GM19035 (cell line): ENCODE results near the gene CARS1.

Experiments
- ATAC-seq: cut with Tn5 transposase; IDR thresholded peaks from one replicate; pipeline ENCODE4 v1.9.1; 2021; ENCODE audit not compliant: unreplicated experiment

The CARS1 gene

DNA sequence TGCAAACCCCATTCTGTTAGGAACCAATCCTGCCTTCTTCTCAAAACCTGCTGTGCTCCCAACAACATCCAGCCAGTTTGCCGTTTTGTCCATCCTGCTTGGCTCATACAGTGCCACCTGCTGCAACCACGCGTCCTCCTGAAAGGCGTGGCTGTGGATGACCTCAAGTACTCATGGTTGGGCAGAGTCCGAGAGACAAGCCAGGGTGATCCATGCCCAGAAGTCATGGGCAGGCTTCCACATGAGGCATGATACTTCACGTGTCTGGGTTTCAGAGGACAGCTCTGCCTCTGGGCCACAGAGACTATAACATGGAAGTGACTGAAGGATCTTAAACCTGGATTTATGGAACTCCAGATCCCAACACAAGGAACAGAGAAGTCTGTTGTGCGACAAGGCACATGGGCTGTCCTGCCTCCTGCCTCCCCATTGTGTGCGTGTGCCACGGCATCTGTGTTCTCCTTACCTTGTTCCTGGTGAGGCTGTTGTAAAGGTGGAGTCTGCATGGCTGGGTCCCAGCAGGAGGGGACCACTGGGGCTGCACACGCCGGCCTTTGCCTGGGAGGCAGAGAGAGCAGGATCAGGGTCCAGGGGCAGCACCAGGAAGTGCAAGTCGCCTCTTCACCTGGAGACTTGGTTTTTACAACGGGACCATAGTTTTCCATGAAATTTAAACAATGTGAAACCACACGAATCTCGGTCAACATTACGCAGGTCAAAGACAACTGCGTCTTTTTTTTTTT, 15.4 kb downstream of the CARS1 start:
- ATAC-seq = no peak

DNA sequence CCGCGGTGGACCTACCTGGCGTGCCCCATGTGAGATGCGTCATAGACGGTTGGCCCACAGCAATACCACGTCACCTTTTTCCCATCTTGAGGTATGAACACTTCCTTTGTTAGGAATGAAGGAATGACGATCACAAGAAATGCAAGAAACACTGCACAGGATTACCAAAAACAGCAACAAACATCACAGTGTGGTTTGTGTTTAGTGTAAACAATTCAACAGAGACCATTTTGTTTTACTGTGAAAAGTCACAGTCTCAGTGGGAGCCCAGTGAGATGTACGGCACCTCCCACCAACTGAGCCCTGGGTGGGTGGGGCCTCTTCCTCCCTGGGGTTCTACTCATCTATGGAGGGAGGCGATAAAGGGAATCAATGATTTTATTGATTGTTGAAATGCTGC, 16.3 kb downstream of the CARS1 start:
- ATAC-seq = no peak

GRCh38 chr11:3037945-3038271, 19.3 kb downstream of the CARS1 start:
- ATAC-seq = no peak

DNA sequence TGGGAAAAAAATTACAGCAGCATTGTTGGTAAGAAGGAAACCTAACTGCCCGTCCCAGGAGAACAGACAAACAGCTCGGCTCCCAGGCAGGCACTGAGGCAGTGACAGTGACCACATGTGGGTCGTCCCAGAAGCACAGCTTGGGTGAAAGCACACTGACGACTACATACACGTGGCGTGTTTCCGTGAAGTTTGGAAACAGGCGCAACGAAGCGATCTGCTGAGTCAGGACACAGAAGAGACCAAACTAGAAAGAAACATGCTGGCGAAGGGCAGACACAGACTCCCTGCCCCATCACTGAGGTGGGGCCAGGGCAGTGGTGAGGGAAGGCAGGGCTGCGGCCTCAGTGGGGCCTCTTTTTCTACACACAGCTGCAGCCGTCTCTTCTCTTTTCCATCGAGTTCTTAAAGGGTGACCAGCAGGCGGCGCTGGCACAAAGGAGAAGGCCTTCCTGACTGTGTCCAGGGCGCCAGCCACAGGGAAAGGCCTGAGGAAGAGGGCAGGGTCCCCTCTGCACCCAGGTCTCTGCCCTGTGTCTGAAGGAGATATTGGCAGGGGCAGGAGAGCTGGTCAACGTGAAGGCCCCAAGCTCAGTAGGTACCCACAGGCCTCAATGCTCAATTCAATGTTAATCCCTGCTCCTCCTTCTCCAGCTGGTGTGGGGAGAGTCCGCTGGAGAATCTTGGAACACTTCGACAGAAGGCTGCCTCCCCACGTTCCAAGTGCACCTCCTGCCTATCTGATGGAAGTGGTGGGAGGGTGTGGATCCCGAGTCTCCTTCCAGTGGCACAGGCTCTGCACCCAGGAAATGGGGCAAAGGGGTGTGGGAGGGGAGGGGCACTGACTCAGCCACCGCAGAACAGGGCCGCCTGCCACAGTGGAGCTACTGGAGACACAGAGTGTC, 19.9 kb downstream of the CARS1 start:
- ATAC-seq = no peak

GRCh38 chr11:3036419-3036818, 20.8 kb downstream of the CARS1 start:
- ATAC-seq = no peak

DNA sequence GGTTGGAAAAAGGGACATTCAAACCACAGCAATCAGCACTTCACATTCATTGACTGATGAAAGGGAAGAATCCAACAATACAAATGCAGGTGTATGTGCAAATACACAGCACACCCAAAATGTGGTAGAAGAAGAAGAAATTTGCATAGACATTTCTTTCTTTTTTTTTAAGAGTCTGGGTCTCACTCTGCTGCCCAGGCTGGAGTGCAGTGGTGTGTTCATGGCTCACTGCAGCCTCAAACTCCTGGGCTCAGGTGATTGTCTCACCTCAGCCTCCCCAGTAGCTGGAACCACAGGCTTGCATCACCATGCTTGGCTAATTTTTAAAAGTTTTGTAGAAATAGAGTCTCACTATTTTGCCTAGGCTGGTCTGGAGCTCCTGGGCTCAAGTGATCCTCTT, 21.9 kb downstream of the CARS1 start:
- ATAC-seq = no peak

DNA sequence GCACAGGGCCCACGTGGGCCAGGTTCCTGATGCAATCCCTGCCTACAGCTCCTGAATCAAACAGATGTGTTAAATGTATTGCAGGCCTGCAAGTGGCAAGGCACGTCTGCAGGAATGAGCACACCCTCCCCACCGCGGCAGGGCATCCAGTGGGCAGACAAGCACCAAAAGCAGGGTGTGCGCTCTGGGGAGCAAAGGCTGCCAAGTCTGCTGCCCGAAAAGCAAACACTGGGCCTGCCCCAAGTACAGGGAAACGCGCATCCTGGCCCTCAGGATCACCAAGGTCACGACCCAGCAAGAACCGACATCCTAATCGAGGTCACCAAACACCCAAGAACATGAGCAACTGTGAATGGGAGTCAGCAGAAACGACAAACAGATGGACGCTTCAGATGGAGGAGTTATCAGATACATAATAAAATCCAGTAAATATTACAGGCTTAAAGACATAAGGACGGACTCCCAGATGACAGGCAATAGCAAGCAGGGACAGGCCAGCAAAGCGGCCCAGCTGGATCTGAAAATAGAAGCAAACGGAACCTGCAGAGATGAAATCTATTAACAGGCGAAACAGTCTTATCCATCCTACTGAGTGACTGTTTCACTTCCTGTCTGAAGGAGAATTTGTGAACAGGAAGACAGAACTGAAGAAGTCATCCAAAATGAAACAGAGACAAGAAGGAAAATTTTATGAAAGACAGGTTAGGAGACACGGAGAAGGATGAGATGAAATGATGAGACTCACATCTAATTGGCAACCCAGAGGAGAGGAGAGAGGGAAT, 26.7 kb downstream of the CARS1 start:
- no peak for ATAC-seq

DNA sequence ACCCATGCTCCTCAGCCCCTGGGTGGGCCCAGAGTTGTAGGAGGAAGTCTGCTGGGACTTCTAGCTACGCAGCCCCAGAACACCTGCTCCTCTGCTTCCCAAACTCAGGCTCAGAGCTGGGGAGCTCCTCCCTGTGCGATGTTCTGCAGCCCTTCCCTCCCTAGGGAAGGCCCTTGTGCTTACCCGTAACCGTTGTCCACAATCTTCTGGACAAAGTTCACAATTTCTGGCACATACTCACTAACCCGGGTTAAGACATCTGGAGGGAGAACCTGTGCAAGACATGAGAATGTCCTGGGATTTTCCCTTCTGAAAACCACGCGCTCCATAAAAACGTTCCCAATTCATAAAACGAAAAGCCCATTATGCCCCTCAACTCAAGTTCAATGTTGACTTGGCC, 28.4 kb downstream of the CARS1 start:
- no peak for ATAC-seq

GRCh38 chr11:3026803-3027202, 30.4 kb downstream of the CARS1 start:
- no peak for ATAC-seq

- ATAC-seq = no peak
Observed at GRCh38 chr11:3022982-3023381, 34.2 kb downstream of the CARS1 start.

DNA sequence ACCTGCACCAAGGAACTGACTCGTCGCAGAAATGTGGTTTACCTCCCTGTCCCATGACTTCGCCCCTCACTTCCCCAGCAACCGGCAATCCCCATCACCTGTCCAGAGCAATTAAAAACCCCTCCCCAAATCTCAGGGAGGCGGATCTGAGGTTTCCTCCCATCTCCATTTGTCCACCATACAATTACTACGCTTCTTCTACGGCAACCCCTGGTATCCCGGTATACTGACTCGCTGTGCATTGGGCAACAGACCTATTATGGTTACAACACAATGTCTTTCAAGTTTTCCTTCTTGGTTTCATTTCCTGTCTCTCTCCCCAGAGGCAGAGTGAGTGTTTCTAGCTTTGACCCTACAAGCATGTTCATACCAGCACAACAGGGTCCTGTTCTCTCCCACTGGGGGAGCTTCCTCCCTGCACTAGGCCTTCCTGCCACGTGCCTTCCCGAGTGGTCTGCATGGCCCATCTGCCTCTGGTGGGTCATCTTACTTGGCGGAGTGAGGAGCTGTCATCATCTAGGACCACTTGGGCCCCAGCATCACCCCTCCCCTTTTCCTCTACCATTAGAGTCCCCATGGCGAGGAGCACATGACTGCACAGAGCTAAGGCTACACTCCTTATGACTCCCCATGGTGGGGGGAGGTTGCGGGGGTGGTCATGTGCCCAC, 34.8 kb downstream of the CARS1 start:
- ATAC-seq = no peak

GRCh38 chr11:3021125-3021524, 36.1 kb downstream of the CARS1 start:
- no peak for ATAC-seq

GRCh38 chr11:3020011-3020410, 37.2 kb downstream of the CARS1 start:
- ATAC-seq = no peak

DNA sequence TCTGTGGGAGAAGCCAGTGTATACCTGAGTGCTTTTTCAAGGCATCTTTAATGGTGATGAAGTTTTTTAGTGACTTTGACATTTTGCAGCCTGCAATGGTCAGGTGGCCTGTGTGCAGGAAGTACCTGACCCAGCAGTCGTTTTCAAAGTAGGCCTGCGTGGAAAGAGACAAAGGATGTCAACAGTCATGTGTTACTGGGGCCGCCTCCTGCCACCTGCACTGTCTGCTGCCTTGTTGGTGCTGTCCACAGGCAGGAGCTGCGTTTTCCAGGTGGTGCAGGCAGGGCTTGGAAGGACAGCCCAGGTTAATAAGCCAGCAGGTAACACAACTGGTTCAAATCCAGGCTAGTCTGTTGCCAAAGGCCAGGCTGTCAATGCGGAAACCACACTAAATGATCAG, 38.6 kb downstream of the CARS1 start:
- ATAC-seq = no peak

DNA sequence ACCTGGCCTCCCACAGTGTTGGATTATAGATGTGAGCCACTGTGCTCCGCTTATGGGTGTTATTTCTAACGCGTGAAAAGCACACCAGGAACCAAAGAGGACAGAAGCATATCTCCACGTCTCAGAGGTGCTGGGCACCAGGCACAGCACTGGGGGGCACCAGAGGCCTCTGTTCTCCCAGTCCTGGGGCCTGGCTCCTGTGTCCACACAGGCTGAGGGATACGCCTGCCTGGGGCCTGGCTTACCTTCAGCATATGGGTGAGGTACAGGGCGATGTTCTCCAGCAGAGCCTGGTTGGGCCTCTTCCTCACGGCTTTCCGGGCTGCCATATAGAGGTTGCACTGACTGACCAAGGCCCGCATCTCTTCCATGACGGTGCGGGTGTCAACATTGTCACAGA, 40.4 kb downstream of the CARS1 start:
- ATAC-seq = no peak

DNA sequence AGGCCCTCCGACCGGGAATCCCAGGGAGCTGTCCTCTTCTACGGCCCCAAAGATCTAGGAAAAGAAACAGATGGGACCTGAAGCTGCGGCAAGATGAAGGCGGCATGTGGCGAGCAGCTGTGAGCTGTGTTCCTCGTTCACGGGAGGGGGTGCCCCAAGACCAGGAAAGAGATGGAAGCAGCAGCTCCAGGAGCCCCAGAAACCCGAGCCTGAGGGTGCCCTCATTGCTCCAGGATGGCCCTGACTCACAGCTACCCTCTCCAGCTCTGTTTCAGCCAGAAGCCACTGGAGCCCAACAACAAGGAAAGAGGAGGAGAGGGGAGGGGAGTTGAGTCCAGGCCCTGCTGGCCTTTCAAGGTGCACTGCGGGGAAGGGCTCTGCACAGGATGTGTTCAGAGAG, 41.4 kb downstream of the CARS1 start:
- ATAC-seq = no peak

- ATAC-seq = no peak
Observed at GRCh38 chr11:3014943-3015342, 42.3 kb downstream of the CARS1 start.

DNA sequence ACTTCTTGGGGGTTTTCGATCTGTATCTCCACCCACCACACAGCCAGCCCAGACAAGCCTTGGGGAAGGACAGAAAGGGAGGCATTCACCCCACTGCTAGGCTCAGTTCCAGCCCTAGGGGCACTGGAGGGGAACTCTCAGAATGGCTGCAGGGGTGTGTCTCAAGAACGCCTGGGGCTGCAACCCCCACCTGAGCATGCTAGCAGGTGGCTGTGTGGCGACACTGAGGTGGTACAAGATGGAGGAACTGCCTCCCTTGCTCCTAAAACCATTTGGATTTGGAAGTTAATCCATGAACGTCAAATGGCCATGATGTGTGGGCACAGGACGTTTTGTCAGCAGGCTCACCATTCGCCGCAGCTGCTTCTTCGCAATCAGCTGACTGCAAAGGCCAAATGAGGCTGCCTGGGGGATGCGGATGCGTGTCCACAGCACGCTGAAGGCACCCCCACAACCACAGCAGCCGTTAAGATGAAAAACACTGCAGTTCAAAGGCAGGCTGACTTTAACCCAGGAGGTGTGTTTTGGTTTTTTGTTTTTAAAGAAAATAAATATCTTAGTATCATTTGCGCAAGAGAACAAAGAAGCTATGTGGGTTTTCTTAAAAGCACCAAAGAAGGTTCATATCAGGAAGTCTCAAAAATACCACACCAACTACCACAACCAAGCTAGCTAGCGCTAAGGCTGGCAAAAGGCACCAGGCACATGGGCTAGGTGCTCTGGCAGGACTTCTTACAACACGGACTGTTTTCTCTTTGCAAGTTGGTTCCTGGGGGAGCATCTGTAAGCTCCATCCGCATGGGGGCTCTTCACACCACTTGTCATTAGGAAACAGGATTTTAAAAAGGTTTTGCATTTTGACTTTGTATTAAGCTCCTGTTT, 42.9 kb downstream of the CARS1 start:
- no peak for ATAC-seq

- ATAC-seq = no peak
Observed at GRCh38 chr11:3011891-3012885, 45.0 kb downstream of the CARS1 start.
